ENCODE results near the gene SAV1. TPM values are rescaled to one million over a fixed set of nuclear protein-coding genes. Genes with fewer than 3 reads are reported as not detected.
"Not testable (repeated sequence)": the region's sequence is repeated elsewhere in the genome, so short reads cannot be mapped to it uniquely, and the experiment has no call there.

Gene SAV1
- total RNA-seq, 1 donor from 2014 or later: 30.0 TPM

DNA sequence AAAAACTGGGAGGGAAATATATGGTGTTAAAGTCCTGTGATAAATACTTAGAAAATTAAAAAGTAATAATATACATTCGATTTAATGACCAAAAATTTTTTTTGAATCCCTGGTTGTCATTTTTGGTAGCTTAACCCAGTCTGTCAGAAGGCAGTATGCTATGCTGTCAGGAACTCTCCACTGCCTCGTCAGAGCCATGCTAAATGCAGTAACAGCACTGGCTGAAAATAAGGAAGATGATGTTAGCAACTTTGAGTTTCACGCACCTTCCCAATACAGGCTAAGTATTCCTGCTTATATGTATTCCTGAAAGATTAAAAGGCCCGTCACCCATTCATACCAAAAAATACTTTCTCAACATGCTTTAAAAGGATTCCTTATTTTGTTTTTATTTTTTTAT lies 34.2 kb downstream of the SAV1 start:
- no peak for DNase-seq (ENCODE audit: extremely low spot score in 2 of 2)
- no peaks in the 10 kb centered on the region for H3K27me3 ChIP-seq
- no peaks in the 10 kb centered on the region for H3K9me3 ChIP-seq
- intact Hi-C loops (cut with DNase I): no loop called here
- H3K4me3 ChIP-seq: no peak overlapping the region
- H3K36me3 ChIP-seq: peaks cover 0 to 6% of the 10 kb centered on the region in 2 donors
- TF ChIP-seq, protein P1, sequence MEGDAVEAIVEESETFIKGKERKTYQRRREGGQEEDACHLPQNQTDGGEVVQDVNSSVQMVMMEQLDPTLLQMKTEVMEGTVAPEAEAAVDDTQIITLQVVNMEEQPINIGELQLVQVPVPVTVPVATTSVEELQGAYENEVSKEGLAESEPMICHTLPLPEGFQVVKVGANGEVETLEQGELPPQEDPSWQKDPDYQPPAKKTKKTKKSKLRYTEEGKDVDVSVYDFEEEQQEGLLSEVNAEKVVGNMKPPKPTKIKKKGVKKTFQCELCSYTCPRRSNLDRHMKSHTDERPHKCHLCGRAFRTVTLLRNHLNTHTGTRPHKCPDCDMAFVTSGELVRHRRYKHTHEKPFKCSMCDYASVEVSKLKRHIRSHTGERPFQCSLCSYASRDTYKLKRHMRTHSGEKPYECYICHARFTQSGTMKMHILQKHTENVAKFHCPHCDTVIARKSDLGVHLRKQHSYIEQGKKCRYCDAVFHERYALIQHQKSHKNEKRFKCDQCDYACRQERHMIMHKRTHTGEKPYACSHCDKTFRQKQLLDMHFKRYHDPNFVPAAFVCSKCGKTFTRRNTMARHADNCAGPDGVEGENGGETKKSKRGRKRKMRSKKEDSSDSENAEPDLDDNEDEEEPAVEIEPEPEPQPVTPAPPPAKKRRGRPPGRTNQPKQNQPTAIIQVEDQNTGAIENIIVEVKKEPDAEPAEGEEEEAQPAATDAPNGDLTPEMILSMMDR (IDR thresholded peaks at IDR 0.05): no peak
- no peak for TF ChIP-seq POLR2A (IDR thresholded peaks at IDR 0.05)
- no peak for TF ChIP-seq POLR2AphosphoS5 (IDR thresholded peaks at IDR 0.05; ENCODE audit: insufficient read depth in 1 of 2, low read depth in 1 of 2)
- H3K4me1 ChIP-seq: no peaks in the 10 kb centered on the region
- no peak overlapping the region for H3K27ac ChIP-seq

DNA sequence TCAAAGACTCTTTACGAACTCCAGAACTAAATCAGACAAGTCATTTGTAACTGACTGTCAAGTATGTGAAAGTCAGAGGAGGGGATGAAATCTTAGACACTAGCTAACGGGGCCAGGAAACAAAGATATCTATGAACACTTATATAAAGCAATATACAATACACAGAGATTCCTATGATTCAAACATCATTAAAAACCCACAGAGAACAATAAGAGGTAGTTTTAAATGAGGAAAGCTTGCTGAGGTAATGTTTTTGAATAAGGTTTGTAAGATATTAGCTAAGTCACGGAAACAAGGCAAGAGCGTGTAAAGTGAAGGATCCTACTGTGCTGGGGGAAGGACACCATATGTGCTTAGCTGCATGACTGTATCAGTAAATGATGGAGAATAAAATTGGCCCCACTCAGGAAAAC lies 36.7 kb downstream of the SAV1 start:
- no peaks in the 10 kb centered on the region for H3K9me3 ChIP-seq
- no peaks in the 10 kb centered on the region for H3K4me1 ChIP-seq
- no peak for DNase-seq (ENCODE audit: extremely low spot score in 2 of 2)
- intact Hi-C loops (cut with DNase I): no loop called here
- H3K27ac ChIP-seq: no peak overlapping the region
- H3K27me3 ChIP-seq: no peaks in the 10 kb centered on the region
- H3K36me3 ChIP-seq: peaks cover 0 to 6% of the 10 kb centered on the region in 2 donors
- no peak overlapping the region for H3K4me3 ChIP-seq
- no peak for TF ChIP-seq POLR2A (IDR thresholded peaks at IDR 0.05)
- no peak for TF ChIP-seq POLR2AphosphoS5 (IDR thresholded peaks at IDR 0.05; ENCODE audit: insufficient read depth in 1 of 2, low read depth in 1 of 2)
- TF ChIP-seq, protein P1 (IDR thresholded peaks at IDR 0.05): no peak

DNA sequence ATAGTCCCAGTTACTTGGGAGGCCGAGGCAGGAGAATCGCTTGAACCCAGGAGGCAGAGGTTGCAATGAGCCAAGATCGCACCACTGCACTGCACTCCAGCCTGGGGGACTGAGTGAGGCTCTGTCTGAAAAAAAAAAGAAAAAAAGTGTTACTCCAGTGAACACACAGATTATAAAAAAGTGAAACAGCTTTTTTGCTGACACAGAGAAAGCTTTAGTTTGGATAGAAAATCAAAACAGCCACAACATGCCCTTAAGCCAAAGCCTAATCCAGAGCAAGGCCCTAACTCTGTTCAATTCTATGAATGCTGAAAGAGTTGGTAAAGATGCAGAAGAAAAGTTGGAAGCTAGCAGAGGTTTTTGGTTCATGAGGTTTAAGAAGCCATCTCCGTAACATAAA lies 43.2 kb downstream of the SAV1 start:
- H3K27me3 ChIP-seq; intact Hi-C loops (cut with DNase I); H3K36me3 ChIP-seq; H3K27ac ChIP-seq; H3K4me1 ChIP-seq; H3K4me3 ChIP-seq; DNase-seq (ENCODE audit: extremely low spot score in 2 of 2); H3K9me3 ChIP-seq: not testable (repeated sequence)

DNA sequence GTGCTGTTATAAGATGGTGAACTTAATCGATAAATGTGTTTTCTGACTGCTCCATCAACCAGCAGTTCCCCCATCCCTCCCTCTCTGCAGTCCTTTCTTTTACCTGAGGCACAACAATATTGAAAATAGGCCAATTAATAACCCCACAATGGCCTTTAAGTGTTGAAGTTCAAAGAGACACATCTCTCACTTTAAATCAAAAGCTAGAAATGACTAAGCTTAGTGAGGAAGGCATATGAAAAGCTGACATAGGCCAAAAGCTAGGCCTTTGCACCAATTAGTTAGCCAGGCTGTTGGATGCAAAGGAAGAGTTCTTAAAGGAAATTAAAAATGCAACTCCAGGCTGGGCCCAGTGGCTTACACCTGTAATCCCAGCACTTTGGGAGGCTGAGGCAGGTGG lies 43.7 kb downstream of the SAV1 start:
- no peak for DNase-seq (ENCODE audit: extremely low spot score in 2 of 2)
- no peak overlapping the region for H3K27ac ChIP-seq
- no peaks in the 10 kb centered on the region for H3K4me1 ChIP-seq
- H3K4me3 ChIP-seq: no peak overlapping the region
- no peaks in the 10 kb centered on the region for H3K36me3 ChIP-seq
- H3K9me3 ChIP-seq: no peaks in the 10 kb centered on the region
- intact Hi-C loops (cut with DNase I): no loop called here
- H3K27me3 ChIP-seq: no peaks in the 10 kb centered on the region
- TF ChIP-seq POLR2A (IDR thresholded peaks at IDR 0.05) (no peak), POLR2AphosphoS5 (IDR thresholded peaks at IDR 0.05; ENCODE audit: insufficient read depth in 1 of 2, low read depth in 1 of 2) (no peak)
- TF ChIP-seq, protein P1 (IDR thresholded peaks at IDR 0.05): no peak

DNA sequence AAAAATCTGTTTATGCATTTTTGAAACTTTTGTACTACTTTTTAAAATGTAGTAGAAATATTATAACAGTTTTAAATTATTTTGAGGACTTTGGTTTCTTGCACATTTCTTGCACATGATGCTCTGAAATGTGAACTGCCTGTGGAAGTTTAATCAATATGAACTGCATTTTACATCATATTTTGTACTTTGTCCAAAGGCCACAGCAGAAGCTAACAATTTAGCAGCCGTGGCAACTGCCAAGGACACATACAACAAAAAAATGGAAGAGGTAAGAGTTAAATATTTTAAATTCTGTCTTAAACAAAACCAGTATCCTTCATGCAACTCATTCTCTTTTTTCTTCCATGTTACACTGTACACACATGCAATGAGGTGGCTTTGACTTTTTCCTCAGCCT lies 45.1 kb downstream of the SAV1 start:
- no peak for DNase-seq (ENCODE audit: extremely low spot score in 2 of 2)
- H3K9me3 ChIP-seq: no peaks in the 10 kb centered on the region
- no peak overlapping the region for H3K27ac ChIP-seq
- intact Hi-C loops (cut with DNase I): no loop called here
- H3K4me1 ChIP-seq: no peaks in the 10 kb centered on the region
- TF ChIP-seq POLR2AphosphoS5 (IDR thresholded peaks at IDR 0.05; ENCODE audit: insufficient read depth in 1 of 2, low read depth in 1 of 2) (no peak), POLR2A (IDR thresholded peaks at IDR 0.05) (no peak)
- TF ChIP-seq, protein P1 (IDR thresholded peaks at IDR 0.05): no peak
- H3K4me3 ChIP-seq: no peak overlapping the region
- H3K36me3 ChIP-seq: no peaks in the 10 kb centered on the region
- no peaks in the 10 kb centered on the region for H3K27me3 ChIP-seq

DNA sequence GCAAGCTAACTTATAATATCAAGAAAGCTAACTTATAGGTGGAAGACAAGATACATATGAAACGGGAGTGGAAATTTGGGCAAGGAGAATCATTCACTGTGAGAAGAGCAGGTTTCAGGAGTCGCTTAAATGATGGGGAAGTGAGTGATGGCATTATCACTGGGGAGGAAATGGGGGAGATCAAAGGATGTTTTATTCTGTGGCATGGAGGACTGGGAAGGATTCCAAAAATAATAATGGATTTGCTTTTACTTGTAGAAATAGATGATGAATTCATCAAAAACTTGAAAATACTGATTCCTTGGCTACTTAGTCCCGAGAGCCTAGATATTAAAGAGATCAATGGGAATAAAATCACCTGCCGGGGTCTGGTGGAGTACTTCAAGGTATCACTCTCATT lies 47.8 kb downstream of the SAV1 start:
- H3K4me3 ChIP-seq: no peak overlapping the region
- no peak overlapping the region for H3K27ac ChIP-seq
- no peaks in the 10 kb centered on the region for H3K4me1 ChIP-seq
- no peaks in the 10 kb centered on the region for H3K9me3 ChIP-seq
- TF ChIP-seq, protein P1 (IDR thresholded peaks at IDR 0.05): no peak
- TF ChIP-seq POLR2A (IDR thresholded peaks at IDR 0.05) (no peak), POLR2AphosphoS5 (IDR thresholded peaks at IDR 0.05; ENCODE audit: insufficient read depth in 1 of 2, low read depth in 1 of 2) (no peak)
- peaks cover 0 to 14% of the 10 kb centered on the region in 2 donors for H3K36me3 ChIP-seq
- intact Hi-C loops (cut with DNase I): no loop called here
- no peaks in the 10 kb centered on the region for H3K27me3 ChIP-seq
- no peak for DNase-seq (ENCODE audit: extremely low spot score in 2 of 2)

All from vagina (tissue), 2 donors.